Smooth muscle cell (in vitro differentiated cells): Measurements from ENCODE around the gene KIF27. TPM values are rescaled to one million over a fixed set of nuclear protein-coding genes. Genes with fewer than 3 reads are reported as not detected.

ENCODE experiments used
- DNase-seq: peaks from one replicate; lab custom pipeline; 2025; ENCODE audit not compliant: unreplicated experiment; lab: John Stamatoyannopoulos, UW
- H2AFZ ChIP-seq: fragments of 200-600 bp; sonication (generic); 2 replicates; pipeline ENCODE4 v1.6.0; 2016; ENCODE audit warnings: antibody characterized with exemption, low read depth, mild to moderate bottlenecking
- H3F3A ChIP-seq: fragments of 200-600 bp; sonication (generic); 2 replicates; pipeline ENCODE4 v1.6.0; 2017; ENCODE audit warnings: antibody characterized with exemption, low read depth
- H3K27ac ChIP-seq: fragments of 200-600 bp; sonication (generic); 2 replicates; pipeline ENCODE4 v1.5.1; 2016; ENCODE audit warnings: low read depth, mild to moderate bottlenecking
- H3K27me3 ChIP-seq: fragments of 200-600 bp; sonication (generic); 2 replicates; pipeline ENCODE4 v1.6.1; 2016; ENCODE audit warnings: low read depth, mild to moderate bottlenecking
- H3K36me3 ChIP-seq: fragments of 200-600 bp; sonication (generic); 2 replicates; pipeline ENCODE4 v1.5.1; 2016; ENCODE audit warnings: low read depth
- H3K4me1 ChIP-seq: fragments of 200-600 bp; sonication (generic); 2 replicates; pipeline ENCODE4 v1.5.1; 2016; ENCODE audit warnings: low read depth
- H3K4me2 ChIP-seq: fragments of 200-600 bp; sonication (generic); 2 replicates; pipeline ENCODE4 v1.6.0; 2016; ENCODE audit warnings: mild to moderate bottlenecking
- H3K4me3 ChIP-seq: fragments of 200-600 bp; sonication (generic); 2 replicates; pipeline ENCODE4 v1.5.1; 2016; ENCODE audit warnings: mild to moderate bottlenecking
- H3K79me2 ChIP-seq: fragments of 200-600 bp; sonication (generic); 2 replicates; pipeline ENCODE4 v1.6.0; 2016; ENCODE audit warnings: low read depth, mild to moderate bottlenecking
- H3K9ac ChIP-seq: fragments of 200-600 bp; sonication (generic); 2 replicates; pipeline ENCODE4 v1.6.0; 2016; ENCODE audit warnings: low read depth
- H3K9me3 ChIP-seq: fragments of 200-600 bp; sonication (generic); replicated peaks from 2 replicates; pipeline ENCODE4 v1.5.1; 2016; ENCODE audit warnings: low read depth
- H4K20me1 ChIP-seq: fragments of 200-600 bp; sonication (generic); 2 replicates; pipeline ENCODE4 v1.6.0; 2016; ENCODE audit warnings: low read depth
- CTCF ChIP-seq: fragments of 200-600 bp; sonication (generic); IDR thresholded peaks from 2 replicates; pipeline ENCODE4 v1.5.1; 2017; ENCODE audit warnings: borderline replicate concordance, mild to moderate bottlenecking, antibody characterized with exemption; ENCODE audit not compliant: insufficient read depth, poor library complexity, severe bottlenecking
- WGBS: methylation state at CpG from one replicate; pipeline ENCODE4 v1.1.7; 2016; ENCODE audit warnings: low lambda C conversion rate; 5-methylcytosine and 5-hydroxymethylcytosine counted together
- polyA plus RNA-seq: library from polyadenylated mRNA; unstranded; fragments of >200 nt; fragmentation: Nextera tagmentation; extraction: Ambion mirVana; gene quantifications from 2 replicates; pipeline ENCODE4 v1.2.1, GENCODE V29; 2016
- total RNA-seq: library from RNA; depleted of rRNA; stranded (reverse); fragments of >200 nt; gene quantifications from 2 replicates; pipeline ENCODE4 v1.2.3, GENCODE V29; 2014

Gene KIF27
- total and polyA plus RNA-seq, 2 experiments from 2014 or later, result 1.9 to 11.0 TPM

- H3K79me2 ChIP-seq, result no peaks in the 10 kb centered on the region
- H4K20me1 ChIP-seq, result peaks cover 60% of the 10 kb centered on the region
- TF ChIP-seq CTCF, result no peak
- H3K27me3 ChIP-seq, result no peaks in the 10 kb centered on the region
- H3K36me3 ChIP-seq, result peaks cover 36% of the 10 kb centered on the region
- 94% methylated on average over 8 of the region's 8 CpGs for WGBS
- H3K4me3 ChIP-seq, result no peak overlapping the region
- peaks cover 57% of the 10 kb centered on the region for H3F3A ChIP-seq
- no peak for DNase-seq
- peak overlapping the region; percentile 32 for H3K27ac ChIP-seq
- H2AFZ ChIP-seq, result no peak overlapping the region
- H3K4me2 ChIP-seq, result no peak overlapping the region
- no peak overlapping the region for H3K9ac ChIP-seq
- no peaks in the 10 kb centered on the region for H3K9me3 ChIP-seq
- H3K4me1 ChIP-seq, result no peaks in the 10 kb centered on the region
Observed at GRCh38 chr9:83966209-83966582, 45.0 kb upstream of the KIF27 start.

GRCh38 chr9:83965350-83966208, 44.3 kb upstream of the KIF27 start:
- Histone ChIP-seq H3K4me2 (no peak overlapping the region), H3K9ac (no peak overlapping the region), H3K9me3 (no peaks in the 10 kb centered on the region), H3K4me3 (no peak overlapping the region), H3K4me1 (no peaks in the 10 kb centered on the region), H3F3A (peaks cover 51% of the 10 kb centered on the region), H2AFZ (no peak overlapping the region), H3K36me3 (peaks cover 30% of the 10 kb centered on the region), H3K79me2 (no peaks in the 10 kb centered on the region), H3K27ac (peak overlapping the region; percentile 32), H4K20me1 (peaks cover 53% of the 10 kb centered on the region), H3K27me3 (no peaks in the 10 kb centered on the region)
- no peak for DNase-seq
- no peak for TF ChIP-seq CTCF
- 75% methylated on average over 11 of the region's 11 CpGs for WGBS

GRCh38 chr9:83964973-83965349, 43.7 kb upstream of the KIF27 start:
- 69% methylated on average over 2 of the region's 2 CpGs for WGBS
- Histone ChIP-seq H4K20me1 (peaks cover 47% of the 10 kb centered on the region), H3K79me2 (no peaks in the 10 kb centered on the region), H3K9ac (no peak overlapping the region), H3K4me2 (no peak overlapping the region), H3F3A (peaks cover 45% of the 10 kb centered on the region), H3K27me3 (no peaks in the 10 kb centered on the region), H3K4me3 (no peak overlapping the region), H3K9me3 (no peaks in the 10 kb centered on the region), H3K36me3 (peaks cover 24% of the 10 kb centered on the region), H2AFZ (no peak overlapping the region), H3K27ac (peak overlapping the region; percentile 32), H3K4me1 (no peaks in the 10 kb centered on the region)
- no peak for DNase-seq
- TF ChIP-seq CTCF, result no peak

DNA sequence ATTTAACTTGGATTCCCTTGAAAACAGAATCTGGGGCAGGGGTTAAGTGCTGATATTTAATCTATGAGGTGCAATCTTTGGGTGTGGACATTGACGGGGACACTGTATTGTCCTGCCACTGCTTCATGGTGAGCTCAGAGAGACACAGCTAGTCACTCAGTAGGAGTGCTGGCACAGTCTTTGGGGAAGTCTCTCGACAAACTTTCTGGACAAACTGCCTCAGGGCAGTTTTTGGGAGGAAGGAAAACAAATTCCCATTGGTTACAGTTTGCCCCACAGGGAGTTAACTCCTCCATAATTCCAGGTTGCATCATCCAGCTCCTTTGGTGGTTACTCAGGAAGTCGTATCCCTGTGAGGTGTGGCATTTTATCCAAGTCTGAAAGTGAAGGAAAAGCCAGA, 40.9 kb upstream of the KIF27 start:
- H3K4me3 ChIP-seq, result no peak overlapping the region
- H3K36me3 ChIP-seq, result peaks cover 4% of the 10 kb centered on the region
- H3K79me2 ChIP-seq, result no peaks in the 10 kb centered on the region
- no peaks in the 10 kb centered on the region for H3K27me3 ChIP-seq
- no peaks in the 10 kb centered on the region for H3K4me1 ChIP-seq
- H3K27ac ChIP-seq, result no peak overlapping the region
- peaks cover 23% of the 10 kb centered on the region for H3F3A ChIP-seq
- no peak overlapping the region for H2AFZ ChIP-seq
- no peak overlapping the region for H3K4me2 ChIP-seq
- no peaks in the 10 kb centered on the region for H3K9me3 ChIP-seq
- no peak overlapping the region for H3K9ac ChIP-seq
- WGBS, result 57% methylated on average over 3 of the region's 3 CpGs
- H4K20me1 ChIP-seq, result peaks cover 19% of the 10 kb centered on the region
- TF ChIP-seq CTCF, result no peak
- DNase-seq, result no peak
